Activated naive CD8-positive, alpha-beta T cell treated with anti-CD3 and anti-CD28 coated beads for 36 hours (primary cell): ENCODE data around the gene TCF7L1. TPM values are rescaled to one million over a fixed set of nuclear protein-coding genes. Genes with fewer than 3 reads are reported as not detected.

Experiments used
- DNase-seq: peaks from one replicate; pipeline ENCODE4 v3.0.0; 2021
- H3K27ac Mint-ChIP-seq: one replicate; pipeline ENCODE4 v1.8.0; 2022; ENCODE audit warnings: mild to moderate bottlenecking, moderate library complexity, mixed read lengths
- H3K27me3 Mint-ChIP-seq: one replicate; pipeline ENCODE4 v1.8.0; 2022; ENCODE audit warnings: mild to moderate bottlenecking, mixed read lengths
- H3K36me3 Mint-ChIP-seq: one replicate; pipeline ENCODE4 v1.8.0; 2021; ENCODE audit warnings: mild to moderate bottlenecking, mixed read lengths
- H3K4me1 Mint-ChIP-seq: one replicate; pipeline ENCODE4 v1.8.0; 2021; ENCODE audit warnings: mixed read lengths
- H3K4me3 Mint-ChIP-seq: one replicate; pipeline ENCODE4 v1.8.0; 2022; ENCODE audit warnings: mild to moderate bottlenecking, moderate library complexity, mixed read lengths
- H3K9me3 Mint-ChIP-seq: one replicate; pipeline ENCODE4 v1.8.0; 2022; ENCODE audit warnings: mixed read lengths
- total RNA-seq, 2 experiments: library from RNA; stranded (reverse); gene quantifications; one replicate each; pipeline ENCODE4 v1.2.3, GENCODE V29; 2021

Gene TCF7L1
- total RNA-seq, 2 experiments from 2014 or later = 0.06 TPM; not detected in 1

DNA sequence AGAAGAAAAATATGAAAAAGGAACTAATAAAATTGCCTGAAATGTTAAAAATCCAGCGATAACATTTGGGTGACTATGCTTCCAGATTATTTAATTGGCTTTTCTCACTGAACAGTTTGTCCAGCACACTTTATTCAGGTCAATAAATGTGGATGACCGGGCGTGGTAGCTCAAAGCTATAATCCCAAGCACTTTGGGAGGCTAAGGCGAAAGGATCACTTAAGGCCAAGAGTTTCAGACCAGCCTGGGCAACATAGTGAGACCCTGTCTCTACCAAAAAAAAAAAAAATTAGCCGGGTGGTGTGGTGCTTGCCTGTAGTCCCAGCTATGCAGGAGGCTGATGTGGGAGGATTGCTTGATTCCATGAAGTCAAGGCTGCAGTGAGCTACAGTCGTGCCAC is 139.2 kb downstream of the TCF7L1 start:
- no peaks in the 10 kb centered on the region for H3K36me3 Mint-ChIP-seq
- no peaks in the 10 kb centered on the region for H3K9me3 Mint-ChIP-seq
- no peaks in the 10 kb centered on the region for H3K4me1 Mint-ChIP-seq
- H3K4me3 Mint-ChIP-seq = no peak overlapping the region
- no peak for DNase-seq
- H3K27ac Mint-ChIP-seq = no peak overlapping the region
- peaks cover 3% of the 10 kb centered on the region for H3K27me3 Mint-ChIP-seq

DNA sequence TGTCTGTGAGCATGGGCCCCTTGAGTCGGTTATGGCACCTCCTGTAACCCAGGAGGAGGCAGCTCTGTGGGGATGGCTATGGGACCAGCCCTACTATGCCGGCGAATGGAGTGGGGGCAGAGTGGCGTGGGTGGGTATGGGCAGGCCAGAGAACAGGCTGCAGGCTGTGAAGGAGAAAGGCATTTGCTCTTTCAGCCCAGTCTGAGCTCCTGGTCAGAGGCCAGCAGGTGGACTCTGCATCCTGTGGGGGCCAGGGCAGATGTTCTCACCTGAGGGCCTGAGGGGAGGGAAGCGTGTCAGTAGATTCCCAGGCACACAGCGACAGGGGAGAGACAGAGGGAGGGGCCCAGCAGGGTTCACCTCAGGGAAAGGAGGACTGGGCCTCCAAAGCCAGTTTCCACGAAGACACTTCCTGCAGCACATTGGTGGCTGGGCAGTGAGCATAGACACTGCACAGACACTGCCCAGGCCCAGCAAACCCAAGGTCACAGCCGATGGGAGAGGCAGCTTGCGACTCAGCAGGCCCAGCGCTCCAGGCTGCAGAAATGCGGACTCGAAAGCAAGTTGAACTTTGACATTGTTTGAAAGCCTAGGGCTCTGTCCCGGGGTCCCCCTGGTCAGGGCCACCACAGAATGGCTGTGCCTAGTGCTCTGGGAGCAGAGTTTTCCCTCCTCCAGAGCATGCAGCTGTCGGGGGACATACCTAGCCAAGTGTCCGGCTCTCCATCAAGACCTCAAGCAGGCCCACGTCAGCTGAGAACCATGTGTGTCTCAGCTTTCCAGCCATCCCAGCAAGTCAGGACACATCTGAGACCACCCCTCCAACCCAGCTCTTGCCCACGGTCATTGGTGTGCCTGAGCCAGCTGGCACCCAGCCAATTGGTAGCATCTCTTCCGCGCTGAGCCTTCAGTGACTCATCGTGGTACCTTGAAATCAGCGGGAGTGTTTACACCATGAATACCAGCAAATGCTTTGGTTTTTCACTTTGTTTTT is 140.8 kb downstream of the TCF7L1 start:
- peaks cover 3% of the 10 kb centered on the region for H3K27me3 Mint-ChIP-seq
- DNase-seq = no peak

DNA sequence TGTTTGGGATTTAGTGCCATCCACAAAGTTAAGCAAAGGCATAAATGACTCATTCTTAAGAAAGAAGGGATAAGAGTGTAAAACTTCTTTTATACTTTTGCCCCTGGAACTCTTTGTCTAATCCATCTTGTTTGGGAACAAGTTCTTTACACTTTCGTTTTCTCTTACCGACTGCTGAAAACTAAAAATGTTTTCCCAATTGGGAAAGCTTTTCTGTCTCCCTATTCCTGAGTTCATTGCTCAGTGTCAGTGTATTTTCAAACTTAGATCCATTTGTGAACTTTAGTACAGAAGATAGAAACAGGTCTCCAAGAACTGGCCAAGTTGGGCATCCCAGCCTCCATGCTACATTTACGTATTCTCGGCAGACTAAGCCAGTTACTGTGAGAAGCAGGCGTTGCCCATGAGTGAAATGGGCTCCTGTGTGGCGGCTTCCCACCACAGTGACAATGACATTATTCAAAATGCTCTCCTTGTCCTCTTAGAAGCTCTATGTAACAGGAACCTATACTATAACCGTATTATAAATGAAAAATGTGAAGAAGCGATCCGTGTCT is 142.9 kb downstream of the TCF7L1 start:
- Mint-ChIP-seq H3K4me1 (no peaks in the 10 kb centered on the region), H3K9me3 (no peaks in the 10 kb centered on the region), H3K27ac (no peak overlapping the region), H3K36me3 (no peaks in the 10 kb centered on the region), H3K4me3 (no peak overlapping the region), H3K27me3 (peaks cover 2% of the 10 kb centered on the region)
- no peak for DNase-seq

More for the DNA sequence above, 140.8 kb downstream of the TCF7L1 start:
- Mint-ChIP-seq H3K27ac (no peak overlapping the region), H3K4me3 (no peak overlapping the region), H3K4me1 (no peaks in the 10 kb centered on the region), H3K9me3 (no peaks in the 10 kb centered on the region), H3K36me3 (no peaks in the 10 kb centered on the region)

DNA sequence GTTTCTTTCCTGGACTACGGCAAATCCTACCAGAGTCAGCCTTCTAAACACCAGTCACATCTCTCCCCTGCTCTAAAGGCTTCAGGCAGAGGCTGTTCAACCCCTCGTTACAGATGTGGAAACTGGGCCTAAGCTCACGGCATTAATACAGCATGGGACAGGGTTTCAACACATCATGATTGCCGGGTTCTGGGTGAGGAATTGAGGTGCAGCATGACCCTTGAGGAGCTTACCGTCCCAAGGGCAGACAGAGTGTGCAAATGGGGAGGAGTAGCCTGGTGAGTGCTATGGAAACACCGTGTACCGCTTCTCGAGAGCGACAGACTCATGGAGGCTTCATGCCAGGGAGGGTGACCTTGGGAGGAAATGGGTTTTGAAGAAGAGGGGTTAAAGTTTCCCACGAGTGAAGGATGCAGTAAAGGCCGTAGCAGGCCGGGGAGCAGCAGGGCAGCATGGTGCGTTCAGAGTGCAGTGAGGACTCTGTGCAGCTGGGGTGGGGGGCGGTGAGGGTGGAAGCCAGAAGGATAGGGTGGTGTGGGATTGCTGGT is 143.5 kb downstream of the TCF7L1 start:
- Mint-ChIP-seq H3K4me1 (no peaks in the 10 kb centered on the region), H3K9me3 (no peaks in the 10 kb centered on the region), H3K27me3 (no peaks in the 10 kb centered on the region), H3K36me3 (no peaks in the 10 kb centered on the region), H3K27ac (no peak overlapping the region), H3K4me3 (no peak overlapping the region)
- DNase-seq = no peak

DNA sequence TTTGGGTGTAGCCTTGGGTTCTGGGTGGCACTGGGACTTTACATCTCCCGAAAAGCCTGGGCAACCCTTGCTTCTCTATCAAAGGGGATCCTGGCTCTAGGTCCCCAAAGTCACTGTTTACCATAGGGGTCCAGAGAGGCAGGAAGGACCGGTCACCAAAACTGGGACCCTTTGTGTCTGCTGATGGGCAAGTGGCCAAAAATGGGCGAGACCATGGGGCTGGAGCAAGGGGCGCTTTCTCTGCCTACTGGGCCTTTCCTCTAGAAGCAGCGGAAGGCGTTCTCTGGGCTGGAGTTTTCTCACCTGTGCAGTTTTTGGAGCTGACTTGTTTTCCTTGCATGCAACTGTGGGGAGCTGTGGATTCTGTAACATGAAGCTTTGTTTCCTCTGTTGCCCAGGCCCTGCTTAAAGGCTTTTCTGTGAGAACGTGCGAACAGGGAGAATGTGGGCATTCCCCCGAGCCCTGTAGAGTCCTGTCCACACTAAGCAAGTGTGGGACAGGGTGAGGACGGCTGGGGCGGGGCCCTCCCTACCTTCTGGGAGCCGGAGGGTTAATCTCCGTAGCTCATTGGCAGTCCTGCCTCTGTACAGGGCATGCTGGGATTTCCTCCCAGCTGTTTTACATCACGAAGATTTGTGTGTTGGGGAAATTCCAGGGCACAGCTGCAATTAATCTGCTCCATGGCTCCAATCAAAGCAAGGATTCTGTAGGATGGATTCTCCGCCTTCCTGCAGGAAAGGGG is 144.4 kb downstream of the TCF7L1 start:
- Mint-ChIP-seq H3K4me1 (no peaks in the 10 kb centered on the region), H3K36me3 (no peaks in the 10 kb centered on the region), H3K9me3 (no peaks in the 10 kb centered on the region), H3K4me3 (no peak overlapping the region), H3K27me3 (no peaks in the 10 kb centered on the region), H3K27ac (no peak overlapping the region)
- DNase-seq = no peak

DNA sequence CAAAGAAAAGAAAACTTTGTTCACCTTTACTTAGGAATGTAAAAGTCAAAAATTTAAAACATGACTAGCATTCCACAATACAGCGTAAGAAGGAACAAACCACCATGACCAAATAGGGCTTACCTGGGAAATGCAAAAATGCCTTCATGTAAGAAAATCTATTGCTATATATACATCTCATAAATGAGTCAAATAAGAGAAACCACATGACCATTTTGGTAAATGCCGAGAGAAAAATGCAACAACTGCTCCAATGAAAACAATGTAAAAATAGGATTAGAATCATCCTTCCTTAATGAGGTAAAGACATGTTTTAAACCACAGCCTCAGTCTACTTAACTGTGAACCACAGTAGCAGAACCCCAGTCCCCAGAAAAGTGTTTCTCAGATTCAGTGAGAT is 145.2 kb downstream of the TCF7L1 start:
- no peak overlapping the region for H3K4me3 Mint-ChIP-seq
- no peak overlapping the region for H3K27ac Mint-ChIP-seq
- no peaks in the 10 kb centered on the region for H3K9me3 Mint-ChIP-seq
- no peak for DNase-seq
- no peaks in the 10 kb centered on the region for H3K36me3 Mint-ChIP-seq
- H3K4me1 Mint-ChIP-seq = no peaks in the 10 kb centered on the region
- no peaks in the 10 kb centered on the region for H3K27me3 Mint-ChIP-seq

DNA sequence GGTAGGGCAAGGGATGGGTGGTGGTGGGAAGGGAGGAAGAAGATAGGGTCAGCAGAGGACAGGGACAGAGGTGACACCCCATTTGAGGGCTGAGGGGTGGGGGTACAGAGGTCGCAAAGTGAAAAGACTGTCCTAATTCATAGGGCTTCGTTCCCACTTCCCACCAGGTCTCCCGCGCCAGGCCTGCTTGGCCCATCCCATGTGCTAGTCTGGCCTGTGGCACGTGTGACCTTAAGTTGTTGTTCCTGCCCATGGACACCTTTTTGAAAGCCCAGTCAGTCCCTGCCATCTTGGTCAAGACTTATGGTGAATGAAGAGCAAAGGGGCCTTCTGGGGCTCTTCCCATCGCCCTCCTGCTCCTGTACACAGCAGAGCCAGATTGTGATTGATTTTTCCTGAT is 148.4 kb downstream of the TCF7L1 start:
- Mint-ChIP-seq H3K4me3 (no peak overlapping the region), H3K9me3 (no peaks in the 10 kb centered on the region), H3K27me3 (no peaks in the 10 kb centered on the region), H3K27ac (no peak overlapping the region), H3K4me1 (peaks cover 3% of the 10 kb centered on the region), H3K36me3 (no peaks in the 10 kb centered on the region)
- DNase-seq = no peak

DNA sequence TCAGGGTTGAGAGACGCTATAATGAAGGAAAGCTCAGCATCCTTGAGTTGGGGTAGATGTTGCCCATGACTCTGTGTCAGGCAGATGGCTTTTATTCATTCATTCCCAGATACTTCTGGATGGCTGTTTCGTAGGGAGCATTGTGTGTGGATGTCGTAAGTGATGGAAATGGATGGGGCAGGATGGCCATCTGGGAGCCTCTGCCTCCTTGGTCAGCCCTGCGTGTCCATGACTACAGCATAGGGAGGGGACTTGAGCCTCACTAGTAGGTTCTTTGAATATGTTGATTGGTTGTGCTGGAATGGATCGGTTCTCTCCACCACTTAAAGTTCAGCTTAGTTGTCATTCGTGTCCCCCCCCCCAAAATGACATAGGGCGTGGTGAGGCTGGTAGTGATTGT is 149.7 kb downstream of the TCF7L1 start:
- no peak overlapping the region for H3K4me3 Mint-ChIP-seq
- no peak overlapping the region for H3K27ac Mint-ChIP-seq
- no peaks in the 10 kb centered on the region for H3K36me3 Mint-ChIP-seq
- no peaks in the 10 kb centered on the region for H3K9me3 Mint-ChIP-seq
- peaks cover 3% of the 10 kb centered on the region for H3K4me1 Mint-ChIP-seq
- DNase-seq = no peak
- no peaks in the 10 kb centered on the region for H3K27me3 Mint-ChIP-seq

DNA sequence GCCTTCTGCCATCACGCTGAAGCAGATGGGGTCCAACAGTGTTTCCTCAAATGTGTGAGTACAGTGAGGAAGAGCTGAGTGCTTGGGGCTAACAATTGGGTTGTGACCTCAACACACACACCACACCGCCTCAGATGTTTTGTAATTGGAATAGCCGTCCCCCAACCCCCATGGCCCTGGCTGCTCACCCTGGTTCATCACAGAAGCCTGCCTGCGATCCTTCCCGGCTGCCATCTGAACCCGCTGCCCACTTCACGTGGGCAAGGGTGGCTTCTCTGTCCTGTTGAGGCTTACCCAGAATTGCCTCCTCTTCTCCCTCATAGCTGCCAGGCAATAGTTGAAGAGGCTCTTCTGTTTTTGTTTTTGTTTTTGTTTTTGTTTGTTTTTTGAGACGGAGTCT is 150.4 kb downstream of the TCF7L1 start:
- H3K36me3 Mint-ChIP-seq = no peaks in the 10 kb centered on the region
- peaks cover 3% of the 10 kb centered on the region for H3K4me1 Mint-ChIP-seq
- H3K27ac Mint-ChIP-seq = no peak overlapping the region

DNA sequence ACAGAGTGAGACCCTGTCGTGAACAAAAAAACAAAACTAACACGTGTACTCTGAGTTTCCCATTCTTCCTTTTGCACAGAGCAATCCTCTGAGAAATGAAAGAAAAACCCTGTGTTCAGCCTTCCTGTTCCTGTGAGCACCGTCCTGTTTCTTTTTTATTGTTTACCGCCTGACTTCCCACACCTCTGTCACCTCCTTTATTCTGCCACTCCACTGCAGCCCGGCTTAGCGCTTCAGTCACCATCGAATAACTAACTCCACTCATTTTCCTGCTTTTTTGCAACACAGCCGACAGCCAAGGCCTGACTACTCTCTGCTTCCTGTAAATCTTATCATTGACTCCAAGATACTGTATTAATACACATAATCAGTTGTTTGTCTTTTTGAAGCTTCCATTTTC is 153.7 kb downstream of the TCF7L1 start:
- Mint-ChIP-seq H3K27me3 (no peaks in the 10 kb centered on the region), H3K9me3 (no peaks in the 10 kb centered on the region), H3K4me3 (no peak overlapping the region), H3K4me1 (peaks cover 16% of the 10 kb centered on the region), H3K27ac (no peak overlapping the region), H3K36me3 (no peaks in the 10 kb centered on the region)
- no peak for DNase-seq

More for the DNA sequence above, 150.4 kb downstream of the TCF7L1 start:
- DNase-seq = no peak
- no peak overlapping the region for H3K4me3 Mint-ChIP-seq
- no peaks in the 10 kb centered on the region for H3K27me3 Mint-ChIP-seq
- no peaks in the 10 kb centered on the region for H3K9me3 Mint-ChIP-seq

DNA sequence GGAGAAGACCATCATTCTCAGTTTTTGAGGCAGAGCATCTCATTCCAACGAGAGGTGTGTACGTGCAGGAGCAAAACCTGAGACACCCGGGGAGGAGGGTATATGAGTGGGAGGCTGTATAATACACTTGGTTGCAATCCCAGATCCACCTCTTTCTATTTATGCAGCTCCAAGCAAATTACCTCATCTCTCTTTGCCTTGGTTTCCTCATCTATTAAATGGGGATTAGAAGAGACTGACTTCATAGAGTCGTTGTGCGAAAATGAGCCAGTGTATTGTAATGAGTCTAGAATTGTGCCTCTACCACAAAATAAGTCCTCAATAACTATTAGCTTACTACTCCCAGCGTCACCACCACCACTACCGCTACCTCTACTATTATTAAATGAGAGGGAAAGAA is 154.5 kb downstream of the TCF7L1 start:
- H3K9me3 Mint-ChIP-seq = no peaks in the 10 kb centered on the region
- no peak overlapping the region for H3K4me3 Mint-ChIP-seq
- no peaks in the 10 kb centered on the region for H3K27me3 Mint-ChIP-seq
- DNase-seq = no peak
- peaks cover 16% of the 10 kb centered on the region for H3K4me1 Mint-ChIP-seq
- H3K27ac Mint-ChIP-seq = no peak overlapping the region
- no peaks in the 10 kb centered on the region for H3K36me3 Mint-ChIP-seq

DNA sequence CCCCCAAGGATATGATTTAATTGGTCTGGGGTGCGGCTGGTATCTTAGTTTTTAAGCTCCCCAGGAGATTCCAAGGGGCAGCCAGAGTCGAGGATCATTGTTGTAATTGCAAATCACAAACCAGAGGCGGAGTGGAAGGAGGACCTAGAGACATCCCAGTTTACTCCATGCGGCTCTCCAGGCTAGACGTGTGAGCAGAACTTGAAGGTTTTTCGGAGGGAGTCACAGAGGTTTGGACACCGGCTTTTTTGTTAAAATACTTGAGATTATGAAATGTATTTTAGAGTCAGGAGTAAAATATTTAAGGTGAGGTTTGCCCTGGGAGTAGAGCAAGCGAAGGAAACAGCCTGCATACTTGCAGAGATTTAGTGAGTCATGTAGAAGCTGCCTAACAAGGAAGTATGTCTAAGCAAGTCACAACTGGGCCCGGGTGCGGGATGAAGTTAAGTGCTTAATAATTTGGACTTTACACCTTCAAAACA is 155.1 kb downstream of the TCF7L1 start:
- no peak overlapping the region for H3K27ac Mint-ChIP-seq
- H3K27me3 Mint-ChIP-seq = no peaks in the 10 kb centered on the region
- no peaks in the 10 kb centered on the region for H3K36me3 Mint-ChIP-seq
- peaks cover 16% of the 10 kb centered on the region for H3K4me1 Mint-ChIP-seq
- H3K4me3 Mint-ChIP-seq = no peak overlapping the region
- no peaks in the 10 kb centered on the region for H3K9me3 Mint-ChIP-seq
- no peak for DNase-seq

DNA sequence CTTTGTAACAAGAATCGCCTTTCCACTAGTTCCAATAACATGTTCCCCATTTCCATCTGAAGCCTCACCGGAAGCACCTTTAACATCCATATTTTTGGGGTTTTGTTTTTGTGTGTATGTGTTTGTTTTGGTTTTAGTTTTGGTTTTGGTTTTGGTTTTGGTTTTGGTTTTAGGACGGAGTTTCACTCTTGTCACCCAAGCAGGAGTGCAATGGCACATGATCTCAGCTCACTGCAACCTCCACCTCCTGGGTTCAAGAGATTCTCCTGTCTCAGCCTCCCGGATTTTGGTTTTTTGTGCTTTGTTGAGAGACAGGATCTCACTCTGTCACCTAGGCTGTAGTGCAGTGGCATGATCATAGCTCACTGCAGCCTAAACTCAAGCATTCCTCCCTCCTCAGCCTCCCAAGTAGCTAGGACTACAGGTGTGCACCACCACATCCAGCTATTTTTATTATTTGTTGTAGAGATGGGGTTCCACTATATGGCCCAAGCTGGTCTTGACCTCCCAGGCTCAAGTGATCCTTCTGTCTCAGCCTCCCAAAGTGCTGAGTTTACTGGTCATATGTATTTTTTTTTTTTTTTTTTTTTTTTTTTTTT is 158.3 kb downstream of the TCF7L1 start:
- DNase-seq = no peak
- Mint-ChIP-seq H3K27me3 (no peaks in the 10 kb centered on the region), H3K4me1 (peaks cover 14% of the 10 kb centered on the region), H3K9me3 (no peaks in the 10 kb centered on the region), H3K27ac (peak overlapping the region; percentile 57), H3K4me3 (peak overlapping the region; percentile 2), H3K36me3 (no peaks in the 10 kb centered on the region)

DNA sequence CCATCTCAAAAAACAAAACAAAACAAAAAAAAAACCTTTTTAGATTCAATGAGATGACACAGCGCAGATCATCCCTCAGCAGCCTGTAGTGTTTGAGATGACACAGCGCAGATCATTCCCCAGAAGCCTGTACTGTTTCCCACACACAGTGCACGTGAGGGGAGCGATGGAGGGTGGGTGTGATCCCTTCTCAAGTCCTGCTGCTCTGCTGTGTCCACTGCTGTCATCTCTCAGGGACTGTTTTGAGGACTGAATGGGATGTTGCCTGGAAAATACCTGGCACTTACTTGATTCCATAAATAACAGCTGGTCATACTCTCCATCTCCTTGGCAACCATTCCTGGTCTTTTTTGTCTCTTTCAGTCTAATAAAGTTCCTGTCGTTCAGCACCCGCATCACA is 168.9 kb downstream of the TCF7L1 start:
- H3K9me3 Mint-ChIP-seq = no peaks in the 10 kb centered on the region
- H3K36me3 Mint-ChIP-seq = no peaks in the 10 kb centered on the region
- DNase-seq = no peak
- no peak overlapping the region for H3K4me3 Mint-ChIP-seq
- peaks cover 10% of the 10 kb centered on the region for H3K4me1 Mint-ChIP-seq
- no peaks in the 10 kb centered on the region for H3K27me3 Mint-ChIP-seq
- no peak overlapping the region for H3K27ac Mint-ChIP-seq
